GM08714 (cell line): ENCODE results near the gene SEC24B.

Experiments used
- H3K4me3 ChIP-seq: fragments of 200-500 bp; sonication (Bioruptor generic); 2 replicates; pipeline ENCODE4 v1.5.1; 2014; ENCODE audit warnings: mild to moderate bottlenecking, low read length, inconsistent platforms
- ZNF274 ChIP-seq: IDR thresholded peaks from 2 replicates; pipeline ENCODE4 v1.6.1; 2012; ENCODE audit warnings: mild to moderate bottlenecking, low read depth, low read length

Gene SEC24B

DNA sequence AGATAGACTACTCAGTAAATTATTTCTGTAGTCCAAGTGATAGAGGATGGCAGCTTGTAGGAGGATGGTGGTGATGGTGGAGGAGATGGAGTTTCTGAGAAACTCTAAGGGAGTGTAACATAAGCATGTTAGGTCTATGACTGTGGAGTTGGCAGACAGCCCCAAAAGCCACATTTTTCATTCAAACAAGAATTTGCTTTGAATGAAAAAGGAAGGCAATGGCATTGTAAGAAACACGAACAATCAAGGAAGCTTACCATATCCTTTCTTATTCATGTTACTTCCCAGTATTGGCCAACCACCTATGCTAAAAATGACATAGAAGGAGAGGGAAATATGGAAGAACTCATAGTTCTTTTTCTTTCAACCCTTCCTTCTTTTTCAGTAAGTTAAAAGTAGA lies 18.7 kb upstream of the SEC24B start:
- no peak for TF ChIP-seq ZNF274
- no peak overlapping the region for H3K4me3 ChIP-seq

DNA sequence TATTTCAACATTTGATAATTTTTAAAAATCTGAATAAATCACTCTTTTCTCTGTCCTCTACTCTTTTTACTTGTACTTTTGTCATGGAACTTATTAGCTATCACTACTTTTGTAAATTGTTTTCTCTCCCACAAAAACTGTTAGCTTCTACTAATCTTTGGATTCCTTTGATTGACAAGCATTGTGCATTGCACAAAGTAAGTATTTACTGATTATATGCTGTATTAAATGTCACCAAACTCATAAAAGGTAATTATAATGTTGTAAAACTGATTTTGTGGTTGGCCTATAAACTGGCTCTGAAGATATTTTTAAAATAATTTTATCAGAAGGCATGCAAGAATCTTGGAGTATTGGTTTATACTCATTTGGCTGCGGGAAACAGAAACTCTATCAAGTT lies 15.0 kb upstream of the SEC24B start:
- no peak for TF ChIP-seq ZNF274
- H3K4me3 ChIP-seq: no peak overlapping the region

DNA sequence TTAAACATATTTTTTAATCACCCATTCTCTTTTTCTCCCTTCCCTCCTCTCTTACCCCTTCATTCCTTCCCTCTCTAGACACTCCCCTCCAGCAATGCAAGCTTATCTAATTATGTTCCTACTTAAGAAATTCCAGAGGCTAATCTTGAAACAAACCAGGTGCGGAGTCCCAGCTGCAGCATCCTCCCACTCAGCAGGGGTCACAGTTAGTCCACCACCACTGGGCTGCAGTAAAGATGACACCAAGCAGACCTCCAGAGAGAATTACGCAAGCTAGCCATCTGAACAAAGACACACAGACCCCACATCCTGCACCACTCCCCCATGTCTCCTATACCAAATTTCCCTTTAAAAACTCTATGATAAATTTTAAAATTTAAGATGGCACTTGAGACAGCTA lies 13.9 kb upstream of the SEC24B start:
- no peak overlapping the region for H3K4me3 ChIP-seq
- TF ChIP-seq ZNF274: no peak

DNA sequence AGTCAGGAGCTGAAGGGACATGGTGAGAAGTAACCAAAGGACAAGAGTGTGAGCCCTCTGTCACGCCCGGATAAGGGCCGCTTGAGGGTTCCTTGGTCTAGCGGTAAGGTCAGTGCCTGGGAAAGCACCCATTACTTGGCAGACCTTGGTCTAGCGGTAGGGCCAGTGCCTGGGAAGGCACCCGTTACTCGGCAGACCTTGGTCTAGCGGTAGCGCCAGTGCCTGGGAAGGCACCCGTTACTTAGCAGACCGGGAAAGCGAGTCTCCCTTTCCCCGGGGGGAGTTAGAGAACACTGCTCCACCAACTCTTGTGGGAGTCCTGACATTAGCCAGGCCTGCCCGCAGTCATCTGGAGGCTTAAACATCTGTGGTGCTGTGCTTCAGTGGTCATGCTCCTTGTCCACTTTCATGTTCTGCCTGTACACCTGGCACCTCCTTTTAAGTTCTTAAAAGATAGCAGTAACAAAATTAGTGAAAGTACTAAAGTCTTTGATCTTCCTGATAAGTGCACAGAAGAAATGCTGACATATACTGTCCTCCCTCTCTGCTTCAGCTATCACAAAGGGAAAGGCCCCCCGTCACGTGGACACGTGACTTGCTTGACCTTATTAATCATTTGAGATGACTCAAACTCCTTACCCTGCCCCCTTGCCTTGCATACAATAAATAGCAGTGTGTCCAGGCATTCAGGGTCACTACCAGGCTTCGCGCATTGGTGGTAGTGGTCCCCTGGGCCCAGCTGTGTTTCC lies 9.3 kb upstream of the SEC24B start:
- TF ChIP-seq ZNF274: no peak
- no peak overlapping the region for H3K4me3 ChIP-seq

DNA sequence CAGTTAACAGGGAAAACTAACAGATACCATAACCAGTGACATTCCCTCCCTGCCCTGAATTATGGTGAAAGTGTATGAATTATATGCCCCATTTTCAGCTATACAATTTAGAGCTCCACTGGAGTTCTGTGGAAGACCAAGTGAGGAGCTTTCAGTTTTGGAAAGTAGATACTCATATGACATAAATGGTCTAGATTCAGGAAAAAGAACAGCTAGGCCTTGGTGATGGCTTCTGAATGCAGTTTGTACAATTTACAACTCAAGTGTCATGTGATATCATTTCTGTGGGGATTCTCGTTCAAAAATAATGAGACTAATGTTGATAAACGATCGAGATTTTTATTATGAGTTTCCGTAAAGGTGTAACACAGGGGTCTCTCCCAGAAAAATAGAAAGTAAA lies 8.2 kb upstream of the SEC24B start:
- TF ChIP-seq ZNF274: no peak
- H3K4me3 ChIP-seq: no peak overlapping the region

DNA sequence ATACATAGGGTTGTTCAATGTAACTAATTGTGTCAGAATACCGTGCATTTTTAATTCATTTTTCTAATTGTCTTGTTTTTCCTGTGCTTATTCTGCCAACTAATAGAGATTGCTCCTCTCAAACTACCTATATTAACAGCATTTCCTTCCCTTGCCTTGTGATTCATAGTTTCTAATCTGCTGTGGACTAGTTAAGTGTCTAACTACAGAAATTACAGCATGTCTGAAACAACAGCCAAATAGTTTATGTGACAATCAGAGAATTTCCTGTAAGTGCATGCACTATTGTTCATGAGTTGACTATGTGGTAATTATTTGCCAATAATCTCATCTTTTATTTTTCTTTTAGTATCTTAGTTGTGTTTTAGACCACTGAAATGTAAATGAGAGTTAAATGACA lies 4.1 kb upstream of the SEC24B start:
- no peak overlapping the region for H3K4me3 ChIP-seq
- no peak for TF ChIP-seq ZNF274

DNA sequence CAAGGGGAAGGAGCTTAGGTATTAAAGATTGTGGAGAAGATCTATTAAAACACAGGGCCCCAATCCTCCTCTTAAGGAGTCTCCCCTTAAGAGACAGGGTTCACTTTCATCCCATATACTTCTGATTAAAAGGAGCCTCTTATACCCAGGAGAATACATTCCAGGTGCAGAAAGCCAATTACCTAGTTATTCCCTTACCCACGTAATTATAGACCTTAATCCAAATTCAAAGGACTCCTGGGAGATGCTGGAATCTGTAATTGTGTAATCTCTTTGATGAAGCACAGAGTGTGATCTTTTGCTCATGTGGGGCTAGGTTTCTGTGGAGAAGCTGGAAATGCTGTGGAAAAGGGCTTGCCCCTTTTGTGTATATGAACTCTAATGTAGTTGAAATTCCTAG lies 1.4 kb upstream of the SEC24B start:
- H3K4me3 ChIP-seq: no peak overlapping the region
- no peak for TF ChIP-seq ZNF274

DNA sequence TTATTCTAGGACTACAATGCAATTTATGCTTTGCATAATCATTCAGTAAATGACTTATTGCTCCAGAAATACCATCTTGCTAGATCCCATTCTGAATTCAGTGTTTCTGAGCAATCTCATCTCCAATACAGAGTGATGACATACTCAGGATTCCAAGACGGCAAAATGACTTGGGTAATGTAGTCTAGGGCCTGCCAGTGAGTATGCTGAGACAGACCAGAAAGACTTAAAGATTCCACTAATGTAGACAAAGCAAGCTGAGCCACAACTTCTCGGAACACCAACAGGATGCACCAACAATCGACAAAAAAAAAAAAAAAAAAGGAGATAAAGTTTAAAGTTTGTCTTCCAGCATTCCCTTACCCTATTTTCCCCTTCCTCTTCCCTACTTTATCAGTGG lies 919 bp upstream of the SEC24B start:
- TF ChIP-seq ZNF274: no peak
- H3K4me3 ChIP-seq: peak overlapping the region; percentile 94

DNA sequence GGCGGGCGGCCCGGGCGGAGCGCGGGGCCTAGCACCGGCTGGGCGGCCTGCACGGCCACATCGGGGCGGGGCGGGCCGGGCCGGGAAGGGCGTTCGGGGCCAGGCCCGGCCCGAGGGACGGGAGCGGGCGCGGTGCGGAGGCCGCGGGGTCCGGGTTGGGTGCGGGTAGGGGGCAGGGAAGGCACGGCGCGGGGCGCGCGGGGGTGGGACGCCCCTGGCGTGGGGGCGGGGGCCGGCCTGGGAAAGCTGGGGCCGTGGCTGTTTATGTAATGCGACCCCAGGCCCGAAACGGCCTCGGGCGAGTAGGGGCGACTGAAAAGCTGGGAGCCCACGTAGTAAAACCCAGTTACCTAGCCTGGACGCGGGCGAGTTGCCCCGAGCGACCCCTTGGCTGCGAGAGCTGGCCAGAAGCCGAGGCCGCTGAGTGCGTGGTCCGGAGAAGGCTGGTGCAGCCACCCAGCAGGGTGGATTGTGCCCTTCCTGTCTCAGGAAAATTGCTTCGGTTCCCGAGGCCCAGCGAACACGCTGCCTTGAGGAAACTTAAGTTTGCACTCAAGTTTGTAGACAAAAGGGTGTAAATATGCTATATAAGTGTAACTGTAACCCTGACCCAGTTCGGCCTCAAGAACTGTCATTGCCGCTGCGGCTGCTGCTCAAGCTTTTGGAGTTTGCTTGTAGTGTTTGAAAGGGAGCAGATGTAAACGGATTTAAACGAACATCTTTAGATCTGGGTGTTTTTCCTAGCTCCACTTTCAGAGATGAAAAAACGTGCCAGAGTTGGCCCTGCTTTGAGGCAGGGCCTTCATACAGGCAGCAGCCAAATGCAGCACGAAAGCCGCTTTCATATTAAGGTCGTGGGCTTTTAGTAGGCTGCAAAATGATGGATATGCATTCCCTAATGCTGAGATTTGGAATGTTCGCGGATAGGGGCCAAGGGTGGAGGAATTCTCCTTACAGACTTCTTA lies 674 bp downstream of the SEC24B start:
- no peak for TF ChIP-seq ZNF274

DNA sequence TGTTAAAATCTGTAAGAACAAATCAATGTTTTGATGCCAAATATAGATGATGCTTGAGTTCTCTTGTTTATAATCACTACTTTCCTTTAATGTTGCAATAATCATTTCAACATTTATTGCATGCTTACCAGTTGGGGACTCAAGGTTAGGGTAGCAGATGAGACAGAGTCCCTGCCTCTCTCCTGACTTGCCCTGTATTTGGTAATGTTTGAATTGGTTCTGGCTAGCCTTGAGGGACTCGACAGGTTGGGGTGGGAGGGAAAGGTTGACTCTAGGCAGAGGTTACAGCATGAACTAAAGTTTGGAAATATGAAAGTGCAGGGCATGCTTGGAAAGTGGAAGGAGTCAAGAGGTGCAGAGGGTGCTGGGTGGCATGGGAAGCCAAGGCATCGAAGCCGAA lies 2.0 kb downstream of the SEC24B start:
- H3K4me3 ChIP-seq: no peak overlapping the region
- no peak for TF ChIP-seq ZNF274

More for the DNA sequence above, 674 bp downstream of the SEC24B start:
- peak overlapping the region; percentile 94 for H3K4me3 ChIP-seq

DNA sequence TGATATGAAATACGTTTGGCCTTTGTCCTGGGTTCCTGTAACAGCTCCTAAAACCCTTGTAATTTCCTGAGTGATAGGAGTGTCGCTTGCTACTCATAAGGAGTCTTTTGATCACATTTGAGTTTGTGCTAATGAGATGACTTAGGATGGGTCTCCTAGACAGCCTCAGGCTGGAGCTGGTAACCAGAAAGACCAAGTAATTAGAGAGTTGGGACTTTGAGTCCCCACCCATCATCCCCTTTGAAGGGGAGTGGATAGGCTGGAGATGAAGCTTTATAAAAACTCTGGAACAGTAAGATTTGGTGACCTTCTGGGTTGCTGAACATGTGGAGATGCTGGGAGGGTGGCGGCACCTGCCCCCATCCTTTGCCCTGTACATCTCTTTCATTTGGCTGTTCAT lies 2.9 kb downstream of the SEC24B start:
- H3K4me3 ChIP-seq: no peak overlapping the region
- no peak for TF ChIP-seq ZNF274

DNA sequence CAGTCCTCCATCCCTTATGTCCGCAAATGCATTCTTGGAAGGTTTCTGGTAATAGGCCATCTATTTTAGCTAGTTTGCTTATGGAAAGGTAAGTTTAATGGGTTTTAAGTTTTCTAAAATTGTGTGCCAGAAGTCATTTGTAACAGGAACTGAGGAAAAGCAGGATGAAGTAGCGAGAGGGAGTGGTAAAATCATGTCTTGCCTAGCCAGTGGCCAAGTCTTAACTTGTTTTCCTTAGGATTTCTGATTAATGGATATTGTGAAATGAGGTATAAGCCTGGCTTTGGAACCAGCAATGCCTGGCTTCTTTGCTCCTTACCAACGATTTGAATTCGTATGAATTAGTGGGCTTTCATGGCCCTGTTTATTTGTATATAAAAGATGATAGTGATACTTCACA lies 7.3 kb downstream of the SEC24B start:
- no peak for TF ChIP-seq ZNF274
- no peak overlapping the region for H3K4me3 ChIP-seq

DNA sequence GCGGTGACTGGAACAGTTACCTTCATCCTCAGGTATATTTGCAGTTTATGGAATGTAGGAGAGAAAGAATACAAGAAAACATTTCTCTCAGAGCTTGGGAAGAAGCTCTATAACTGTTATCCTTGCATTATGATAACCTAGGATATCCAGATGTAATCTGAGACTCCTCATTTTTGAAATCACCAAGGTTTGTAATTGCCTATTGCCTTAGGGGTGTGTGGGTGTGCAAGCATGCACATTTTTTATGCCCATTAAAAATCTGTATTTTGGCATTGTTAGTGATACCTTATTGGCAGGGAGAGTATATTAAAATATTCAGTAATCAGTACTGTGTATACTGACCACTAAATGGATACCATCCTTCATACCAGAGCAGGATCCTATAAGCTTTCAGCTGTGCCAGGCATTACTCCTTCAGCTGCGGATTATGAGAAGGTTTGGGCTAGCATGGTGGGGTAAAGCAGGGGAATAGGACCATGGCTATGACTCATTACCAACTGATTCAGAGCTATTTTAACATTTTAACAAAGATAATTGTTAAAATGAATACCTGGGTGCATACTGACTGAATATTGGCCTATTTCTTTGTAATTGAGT lies 8.3 kb downstream of the SEC24B start:
- TF ChIP-seq ZNF274: no peak
- no peak overlapping the region for H3K4me3 ChIP-seq

DNA sequence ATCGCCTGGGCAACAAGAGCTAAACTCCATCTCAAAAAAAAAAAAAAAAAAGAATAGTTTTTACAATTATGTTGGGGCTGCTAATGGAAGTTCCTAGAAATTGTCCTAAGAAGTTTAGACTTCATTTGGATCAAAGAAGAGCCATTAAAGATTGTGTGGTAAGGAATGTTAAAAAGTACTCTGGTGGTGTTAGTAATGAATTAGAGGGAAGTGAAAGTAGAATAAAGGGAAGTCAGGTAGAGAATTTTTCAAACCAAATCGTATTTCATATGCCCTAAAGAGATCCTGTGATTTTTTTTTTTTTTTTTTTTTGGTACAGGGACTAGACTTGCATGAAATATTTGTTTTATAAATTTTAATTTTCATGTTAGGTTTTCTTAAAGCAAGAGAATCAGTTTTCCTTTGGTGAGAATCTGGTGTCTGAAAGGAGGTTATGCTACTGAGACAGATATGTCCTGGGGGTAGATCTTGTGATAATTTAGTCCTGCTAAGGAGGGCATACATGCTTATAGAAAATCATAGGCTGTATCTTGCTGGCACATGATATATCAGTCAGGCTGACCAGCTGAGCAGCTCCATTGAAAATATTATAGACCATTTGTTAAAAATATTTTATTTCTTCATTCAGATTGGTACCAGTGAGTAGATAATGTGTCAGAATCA lies 10.7 kb downstream of the SEC24B start:
- no peak for TF ChIP-seq ZNF274

More for the DNA sequence above, 10.7 kb downstream of the SEC24B start:
- no peak overlapping the region for H3K4me3 ChIP-seq
